ENCODE measurements around the gene UQCC3.
"Not testable (repeated sequence)": the region's sequence is repeated elsewhere in the genome, so short reads cannot be mapped to it uniquely, and the experiment has no call there.

UQCC3 gene

DNA sequence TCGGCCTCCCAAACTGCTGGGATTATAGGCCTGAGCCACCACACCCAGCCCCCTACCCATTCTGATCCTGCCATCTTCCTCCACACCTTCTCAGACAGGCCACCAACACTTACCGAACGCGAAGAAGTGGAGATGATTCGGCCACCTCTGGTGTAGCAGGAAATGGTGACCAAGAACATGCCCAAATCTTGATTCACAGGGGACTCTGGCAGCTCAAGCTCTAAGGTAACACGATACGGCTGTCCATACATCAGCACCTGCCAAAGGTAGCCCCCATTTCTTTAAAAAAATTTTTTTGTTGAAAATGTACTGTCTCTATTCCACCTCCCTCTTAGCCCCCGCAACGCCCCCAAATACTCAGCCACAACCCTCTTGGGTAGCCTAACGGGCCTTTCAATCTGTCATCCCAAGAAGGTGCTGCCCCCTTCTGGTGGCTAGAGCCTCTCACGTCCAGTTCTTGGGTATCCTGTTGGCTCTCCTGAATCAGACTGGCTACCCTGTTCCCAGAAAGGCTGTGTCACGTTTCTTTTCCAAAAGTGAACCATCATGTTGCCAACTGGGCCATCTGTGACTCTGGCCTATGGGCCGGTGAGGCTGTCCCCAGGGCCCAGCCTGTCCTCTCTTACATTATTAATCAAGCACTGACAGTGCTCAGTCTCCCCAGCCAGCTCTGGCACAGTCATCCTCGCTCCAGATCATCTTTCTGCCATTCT, 23.1 kb downstream of the UQCC3 start:
- no peak for TF ChIP-seq EZH2 (IDR thresholded peaks at IDR 0.05; ENCODE audit: borderline replicate concordance, low read depth, low read length, severe bottlenecking)
- TF ChIP-seq, protein P1, sequence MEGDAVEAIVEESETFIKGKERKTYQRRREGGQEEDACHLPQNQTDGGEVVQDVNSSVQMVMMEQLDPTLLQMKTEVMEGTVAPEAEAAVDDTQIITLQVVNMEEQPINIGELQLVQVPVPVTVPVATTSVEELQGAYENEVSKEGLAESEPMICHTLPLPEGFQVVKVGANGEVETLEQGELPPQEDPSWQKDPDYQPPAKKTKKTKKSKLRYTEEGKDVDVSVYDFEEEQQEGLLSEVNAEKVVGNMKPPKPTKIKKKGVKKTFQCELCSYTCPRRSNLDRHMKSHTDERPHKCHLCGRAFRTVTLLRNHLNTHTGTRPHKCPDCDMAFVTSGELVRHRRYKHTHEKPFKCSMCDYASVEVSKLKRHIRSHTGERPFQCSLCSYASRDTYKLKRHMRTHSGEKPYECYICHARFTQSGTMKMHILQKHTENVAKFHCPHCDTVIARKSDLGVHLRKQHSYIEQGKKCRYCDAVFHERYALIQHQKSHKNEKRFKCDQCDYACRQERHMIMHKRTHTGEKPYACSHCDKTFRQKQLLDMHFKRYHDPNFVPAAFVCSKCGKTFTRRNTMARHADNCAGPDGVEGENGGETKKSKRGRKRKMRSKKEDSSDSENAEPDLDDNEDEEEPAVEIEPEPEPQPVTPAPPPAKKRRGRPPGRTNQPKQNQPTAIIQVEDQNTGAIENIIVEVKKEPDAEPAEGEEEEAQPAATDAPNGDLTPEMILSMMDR (IDR thresholded peaks at IDR 0.05; ENCODE audit: borderline replicate concordance, extremely low read depth, low read length, poor library complexity, severe bottlenecking) = peak; percentile 88
- H3K79me2 ChIP-seq (ENCODE audit: insufficient read depth, low read length) = no peaks in the 10 kb centered on the region
- H4K20me1 ChIP-seq (ENCODE audit: insufficient read depth, low read length) = no peaks in the 10 kb centered on the region
- ATAC-seq (ENCODE audit: insufficient read depth, low read depth) (peak; percentile 83), DNase-seq (peak; percentile 72)
- no peak overlapping the region for H3K4me3 ChIP-seq (ENCODE audit: low read depth in 1 of 2, low read length in 2 of 2)
- no peaks in the 10 kb centered on the region for H3K4me1 ChIP-seq (ENCODE audit: insufficient read depth, low read length)
- no peak overlapping the region for H3K27ac ChIP-seq (ENCODE audit: low read length)
- H3K4me2 ChIP-seq (ENCODE audit: insufficient read depth, low read length) = no peak overlapping the region
- H2AFZ ChIP-seq (ENCODE audit: low read depth, low read length) = no peak overlapping the region
- no peaks in the 10 kb centered on the region for H3K27me3 ChIP-seq (ENCODE audit: insufficient read depth, low read length, poor library complexity)
- H3K9me3 ChIP-seq (ENCODE audit: insufficient read depth, low read length, severe bottlenecking) = no peaks in the 10 kb centered on the region
- H3K9ac ChIP-seq (ENCODE audit: low read depth, low read length) = no peak overlapping the region
- peaks cover 39% of the 10 kb centered on the region for H3K36me3 ChIP-seq (ENCODE audit: insufficient read depth, low read length)

DNA sequence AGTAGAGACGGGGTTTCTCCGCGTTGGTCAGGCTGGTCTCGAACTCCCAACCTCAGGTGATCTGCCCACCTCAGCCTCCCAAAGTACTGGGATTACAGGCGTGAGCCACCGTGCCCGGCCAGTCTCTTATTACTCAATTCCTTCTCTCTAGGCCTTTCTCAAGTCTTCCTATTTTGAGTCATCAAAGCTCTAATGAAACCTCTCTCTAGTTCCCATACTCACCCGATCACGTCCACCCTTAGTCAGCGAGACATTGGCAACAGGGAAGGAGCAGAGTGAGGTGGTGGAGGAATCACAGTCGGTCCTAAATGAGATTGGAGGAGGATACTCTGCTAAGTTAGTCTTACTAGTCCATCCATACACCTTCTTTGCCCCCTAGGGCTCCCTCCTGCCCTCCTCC, 30.8 kb downstream of the UQCC3 start:
- Histone ChIP-seq H4K20me1 (ENCODE audit: insufficient read depth, low read length) (no peaks in the 10 kb centered on the region), H3K4me2 (ENCODE audit: insufficient read depth, low read length) (no peak overlapping the region)

DNA sequence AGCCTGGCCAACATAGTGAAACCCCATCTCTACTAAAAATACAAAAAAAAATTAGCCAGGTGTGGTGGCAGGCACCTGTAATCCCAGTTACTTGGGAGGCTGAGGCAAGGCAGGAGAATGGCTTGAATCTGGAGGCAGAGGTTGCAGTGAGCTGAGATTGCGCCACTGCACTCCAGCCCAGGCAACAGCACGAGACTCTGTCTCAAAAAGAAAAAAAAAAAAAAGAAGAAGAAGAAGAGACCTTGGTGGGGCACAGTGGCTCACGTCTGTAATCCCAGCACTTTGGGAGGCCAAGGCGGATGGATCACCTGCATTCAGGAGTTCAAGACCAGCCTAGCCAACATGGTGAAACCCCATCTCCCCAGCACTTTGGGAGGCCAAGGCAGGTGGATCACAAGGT, 32.4 kb downstream of the UQCC3 start:
- H3K4me2 ChIP-seq (ENCODE audit: insufficient read depth, low read length); H3K9ac ChIP-seq (ENCODE audit: low read depth, low read length); H3K9me3 ChIP-seq (ENCODE audit: insufficient read depth, low read length, severe bottlenecking); ATAC-seq (ENCODE audit: insufficient read depth, low read depth); H3K36me3 ChIP-seq (ENCODE audit: insufficient read depth, low read length); H3K4me3 ChIP-seq (ENCODE audit: low read depth in 1 of 2, low read length in 2 of 2); DNase-seq; H3K27ac ChIP-seq (ENCODE audit: low read length); H4K20me1 ChIP-seq (ENCODE audit: insufficient read depth, low read length); H2AFZ ChIP-seq (ENCODE audit: low read depth, low read length); H3K27me3 ChIP-seq (ENCODE audit: insufficient read depth, low read length, poor library complexity): not testable (repeated sequence)
- Histone ChIP-seq H3K4me1 (ENCODE audit: insufficient read depth, low read length) (peaks cover 37% of the 10 kb centered on the region), H3K79me2 (ENCODE audit: insufficient read depth, low read length) (peaks cover 19% of the 10 kb centered on the region)

More for the DNA sequence above, 30.8 kb downstream of the UQCC3 start:
- no peak for DNase-seq
- Histone ChIP-seq H3K4me1 (ENCODE audit: insufficient read depth, low read length) (peaks cover 20% of the 10 kb centered on the region), H3K4me3 (ENCODE audit: low read depth in 1 of 2, low read length in 2 of 2) (no peak overlapping the region), H3K79me2 (ENCODE audit: insufficient read depth, low read length) (peaks cover 8% of the 10 kb centered on the region), H3K27me3 (ENCODE audit: insufficient read depth, low read length, poor library complexity) (no peaks in the 10 kb centered on the region), H3K9me3 (ENCODE audit: insufficient read depth, low read length, severe bottlenecking) (no peaks in the 10 kb centered on the region), H3K36me3 (ENCODE audit: insufficient read depth, low read length) (peaks cover 6% of the 10 kb centered on the region; the same call in 1 of the 2 replicates), H2AFZ (ENCODE audit: low read depth, low read length) (no peak overlapping the region), H3K27ac (ENCODE audit: low read length) (no peak overlapping the region), H3K9ac (ENCODE audit: low read depth, low read length) (no peak overlapping the region)
- TF ChIP-seq, protein P1 (IDR thresholded peaks at IDR 0.05; ENCODE audit: borderline replicate concordance, extremely low read depth, low read length, poor library complexity, severe bottlenecking) = no peak
- TF ChIP-seq EZH2 (IDR thresholded peaks at IDR 0.05; ENCODE audit: borderline replicate concordance, low read depth, low read length, severe bottlenecking) = no peak
- no peak for ATAC-seq (ENCODE audit: insufficient read depth, low read depth)

DNA sequence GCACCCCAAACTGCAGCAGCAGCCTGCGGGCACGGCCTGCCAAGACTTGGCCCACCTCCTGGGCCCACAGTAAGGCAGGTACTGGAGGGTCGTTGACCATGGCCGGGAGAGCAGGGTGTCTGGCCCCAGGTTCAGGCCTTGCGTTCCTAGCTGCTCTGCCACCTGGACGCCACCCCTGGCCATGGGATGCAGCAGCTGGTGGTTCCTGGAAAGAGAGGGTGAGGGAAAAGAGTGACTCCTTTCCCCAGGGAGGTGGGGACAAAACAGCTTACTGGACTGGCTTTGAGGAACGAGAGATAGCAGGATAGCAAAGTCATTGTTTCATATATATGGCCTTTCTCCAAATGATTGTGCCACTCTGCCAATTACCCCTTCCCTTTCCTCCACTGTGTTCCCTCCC, 33.9 kb downstream of the UQCC3 start:
- Histone ChIP-seq H3K27me3 (ENCODE audit: insufficient read depth, low read length, poor library complexity) (no peaks in the 10 kb centered on the region), H3K4me1 (ENCODE audit: insufficient read depth, low read length) (peaks cover 49% of the 10 kb centered on the region), H3K79me2 (ENCODE audit: insufficient read depth, low read length) (peaks cover 22% of the 10 kb centered on the region), H3K9ac (ENCODE audit: low read depth, low read length) (peak overlapping the region; percentile 83), H3K27ac (ENCODE audit: low read length) (peak overlapping the region; percentile 96), H3K9me3 (ENCODE audit: insufficient read depth, low read length, severe bottlenecking) (no peaks in the 10 kb centered on the region), H3K4me3 (ENCODE audit: low read depth in 1 of 2, low read length in 2 of 2) (peak overlapping the region; percentile 44 to 88), H3K36me3 (ENCODE audit: insufficient read depth, low read length) (peaks cover 13% of the 10 kb centered on the region), H2AFZ (ENCODE audit: low read depth, low read length) (peak overlapping the region; percentile 94), H3K4me2 (ENCODE audit: insufficient read depth, low read length) (peak overlapping the region; percentile 97), H4K20me1 (ENCODE audit: insufficient read depth, low read length) (no peaks in the 10 kb centered on the region)
- TF ChIP-seq EZH2 (IDR thresholded peaks at IDR 0.05; ENCODE audit: borderline replicate concordance, low read depth, low read length, severe bottlenecking) = no peak
- TF ChIP-seq, protein P1 (IDR thresholded peaks at IDR 0.05; ENCODE audit: borderline replicate concordance, extremely low read depth, low read length, poor library complexity, severe bottlenecking) = no peak
- ATAC-seq (ENCODE audit: insufficient read depth, low read depth) (no peak), DNase-seq (no peak)

All from DND-41 (cell line).